ENCODE results near the gene IRS1.

The IRS1 gene

DNA sequence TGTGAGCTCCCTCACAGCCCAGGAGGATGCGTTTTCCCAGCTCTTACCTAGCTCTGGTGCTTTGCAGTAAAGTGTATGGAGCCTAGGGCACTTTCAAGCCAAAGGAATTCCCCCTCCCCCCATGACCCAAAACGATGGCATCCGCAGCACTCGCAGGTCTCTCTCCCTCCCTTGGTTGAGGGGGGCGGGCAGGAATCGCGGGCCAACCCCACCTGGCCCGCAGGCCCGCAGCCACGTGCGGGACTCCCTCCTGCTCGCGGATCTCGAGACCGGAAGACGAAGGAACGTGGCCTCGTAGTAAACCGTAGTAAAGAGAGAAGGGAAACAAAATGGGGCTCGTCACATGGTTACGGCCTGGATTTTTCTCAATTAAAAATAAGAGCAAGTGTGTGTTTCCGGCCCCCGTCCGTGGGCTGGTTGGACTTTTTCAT lies 8.5 kb downstream of the IRS1 start:
- peak; percentile 58 for DNase-seq (ENCODE audit: low spot score)

DNA sequence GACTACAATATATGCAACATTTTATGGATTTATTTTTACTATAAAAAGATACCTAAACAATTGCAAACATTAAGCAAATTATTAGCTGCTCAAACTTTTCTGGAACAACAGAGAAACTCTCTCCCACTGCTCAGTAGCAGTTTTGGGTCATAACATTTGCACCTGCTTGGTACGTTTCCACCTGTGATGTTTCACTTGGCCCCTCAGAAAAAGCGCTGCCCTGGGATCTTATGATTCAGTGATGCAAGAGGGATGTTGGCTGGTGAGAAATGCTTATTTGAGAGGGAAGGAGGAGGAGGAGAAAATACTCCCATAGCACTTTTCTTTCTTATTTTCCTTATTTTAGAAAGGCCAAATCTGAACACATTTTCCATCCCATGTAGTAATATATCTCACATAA lies 9.2 kb downstream of the IRS1 start:
- DNase-seq (ENCODE audit: low spot score) = no peak

DNA sequence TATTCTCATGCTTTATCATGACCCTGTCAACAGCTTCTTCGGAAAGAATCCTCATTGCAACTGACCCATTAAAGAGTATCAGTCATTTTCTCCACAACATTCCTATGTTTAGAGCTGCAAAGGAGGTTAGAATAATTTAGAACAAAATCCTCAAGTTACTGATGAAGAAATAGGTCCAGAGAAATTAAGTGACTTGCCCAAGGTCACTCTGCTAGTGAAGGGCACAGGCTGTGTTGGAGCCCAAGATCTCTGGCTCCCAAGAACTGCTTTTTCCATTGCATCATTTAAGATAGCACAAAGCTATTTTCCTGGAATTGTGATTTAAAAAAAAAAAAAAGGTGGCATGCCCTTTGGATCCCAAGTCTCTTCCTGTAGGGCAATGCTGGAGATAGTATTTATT lies 9.6 kb downstream of the IRS1 start:
- no peak for DNase-seq (ENCODE audit: low spot score)

DNA sequence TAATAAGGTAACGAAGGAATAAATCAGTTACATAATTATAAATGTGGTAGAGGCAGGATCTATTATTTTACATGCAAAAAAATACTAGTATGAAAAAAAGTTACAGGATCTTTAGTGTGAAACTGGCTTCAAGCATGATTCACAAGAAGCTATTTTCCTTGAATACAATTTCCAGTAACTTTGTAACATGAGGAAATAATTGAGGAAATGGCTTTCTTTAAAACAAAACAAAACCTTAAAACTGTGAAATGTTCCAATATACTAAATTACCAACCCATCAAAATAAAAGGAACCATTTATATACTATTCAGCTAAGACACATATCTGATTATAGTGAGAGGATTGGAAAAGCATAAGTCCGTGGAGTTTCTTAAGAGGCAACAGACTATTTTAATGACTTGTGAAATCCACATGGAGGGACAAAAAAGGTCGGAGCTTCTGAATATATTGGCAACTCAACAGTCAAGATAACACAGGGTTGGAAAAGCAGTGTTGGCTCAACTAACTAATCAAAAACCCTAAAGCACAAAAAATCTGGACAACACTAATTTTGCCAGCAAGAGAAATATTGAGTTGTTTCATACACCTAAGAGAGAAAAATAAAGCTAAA lies 10.6 kb downstream of the IRS1 start:
- no peak for DNase-seq (ENCODE audit: low spot score)

DNA sequence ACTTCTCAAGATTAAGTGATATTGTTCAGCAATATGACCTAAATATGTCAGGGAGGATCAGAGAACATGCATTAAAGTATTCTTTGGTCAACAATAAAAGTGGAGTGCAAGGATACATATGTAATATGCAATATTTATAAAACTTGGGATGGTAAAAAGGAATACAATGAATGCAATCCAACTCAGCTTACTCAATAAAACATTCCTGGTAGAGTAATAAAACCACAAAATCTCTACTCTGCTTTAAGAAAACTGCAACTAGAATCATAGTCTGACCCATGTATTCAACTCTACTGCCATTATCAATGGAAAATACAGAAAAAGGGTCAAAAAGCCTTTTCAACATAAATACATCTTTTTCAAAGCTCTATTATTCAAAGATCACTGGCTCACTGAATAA lies 11.6 kb downstream of the IRS1 start:
- no peak for DNase-seq (ENCODE audit: low spot score)

DNA sequence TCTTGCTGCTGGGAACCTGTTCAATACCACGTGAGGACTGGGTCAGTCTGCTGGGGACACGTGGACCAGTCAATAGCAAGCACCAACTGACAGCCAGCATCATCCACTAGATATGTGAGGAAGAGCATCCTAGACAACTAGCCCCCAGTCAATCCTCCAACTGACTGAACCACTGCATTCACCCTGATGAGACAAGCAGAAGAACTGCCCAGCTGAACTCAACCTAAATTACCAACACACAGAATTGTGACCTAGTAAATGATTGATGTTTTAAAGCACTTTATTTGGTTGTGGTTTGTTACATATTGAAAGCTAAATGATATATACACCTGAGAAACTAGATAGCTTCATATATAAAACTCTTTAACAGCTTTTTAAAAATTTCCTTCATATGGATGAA lies 15.7 kb downstream of the IRS1 start:
- no peak for DNase-seq (ENCODE audit: low spot score)

DNA sequence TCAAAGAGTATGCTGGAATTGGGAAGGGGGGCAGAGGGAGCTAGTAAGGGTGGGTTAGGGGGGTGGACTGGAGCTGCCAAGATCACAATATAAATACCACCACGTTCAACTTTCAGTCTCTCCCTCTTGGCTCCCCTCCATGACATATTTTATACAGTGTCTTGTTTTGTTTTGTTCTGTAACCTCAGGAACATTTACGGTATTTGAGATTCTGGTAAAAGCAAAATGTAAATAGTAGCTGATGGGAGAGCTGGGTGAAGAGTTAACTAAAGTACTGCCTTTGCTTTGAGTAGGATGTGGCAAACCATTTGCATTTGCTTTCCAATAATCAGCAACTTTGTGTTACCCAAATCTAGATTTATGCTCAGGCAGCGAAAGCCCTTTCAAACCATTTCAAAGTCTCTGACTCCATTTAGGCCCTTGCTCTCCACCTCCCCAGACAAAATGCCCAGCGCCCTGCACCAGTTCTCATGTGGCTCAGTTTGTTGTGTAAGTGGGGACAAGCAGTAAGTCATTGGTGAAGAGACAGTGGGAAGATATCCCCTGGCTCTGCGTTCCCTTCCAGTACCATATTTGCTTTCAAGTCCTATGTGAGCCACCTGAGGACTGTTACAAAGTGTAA lies 17.4 kb downstream of the IRS1 start:
- no peak for DNase-seq (ENCODE audit: low spot score)

DNA sequence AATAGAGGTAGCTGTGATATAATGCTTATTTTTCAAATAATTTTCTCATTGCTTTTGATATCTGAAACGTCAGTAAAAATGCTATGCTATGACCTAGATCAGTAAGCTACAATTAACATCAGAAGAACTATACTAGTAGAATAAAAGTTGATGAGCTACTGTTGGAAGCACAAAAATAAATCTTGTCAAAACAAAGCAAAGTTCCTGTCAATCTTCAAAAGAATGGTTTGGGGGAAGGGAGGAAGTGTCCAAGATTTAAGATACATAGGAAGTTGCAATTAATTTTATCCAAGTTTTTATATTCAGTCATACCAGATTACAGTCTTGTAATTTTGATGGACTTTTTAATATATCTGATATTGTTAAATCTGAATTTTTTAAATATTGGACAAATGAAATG lies 19.2 kb downstream of the IRS1 start:
- no peak for DNase-seq (ENCODE audit: low spot score)

DNA sequence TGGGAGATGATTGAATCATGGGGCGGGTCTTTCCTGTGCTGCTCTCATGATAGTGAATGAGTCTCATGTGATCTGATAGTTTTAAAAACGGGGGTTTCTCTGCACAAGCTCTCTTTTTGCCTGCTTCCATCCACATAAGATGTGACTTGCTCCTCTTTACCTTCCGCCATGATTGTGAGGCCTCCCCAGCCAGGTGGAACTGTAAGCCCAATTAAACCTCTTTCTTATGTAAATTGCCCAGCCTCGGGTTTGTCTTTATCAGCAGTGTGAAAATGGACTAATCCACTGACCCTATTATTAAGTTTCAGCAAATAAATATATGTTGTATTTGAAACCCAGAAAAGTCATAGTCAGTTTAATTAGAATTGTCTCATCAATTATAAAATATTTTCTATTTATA lies 22.0 kb downstream of the IRS1 start:
- DNase-seq (ENCODE audit: low spot score) = no peak

DNA sequence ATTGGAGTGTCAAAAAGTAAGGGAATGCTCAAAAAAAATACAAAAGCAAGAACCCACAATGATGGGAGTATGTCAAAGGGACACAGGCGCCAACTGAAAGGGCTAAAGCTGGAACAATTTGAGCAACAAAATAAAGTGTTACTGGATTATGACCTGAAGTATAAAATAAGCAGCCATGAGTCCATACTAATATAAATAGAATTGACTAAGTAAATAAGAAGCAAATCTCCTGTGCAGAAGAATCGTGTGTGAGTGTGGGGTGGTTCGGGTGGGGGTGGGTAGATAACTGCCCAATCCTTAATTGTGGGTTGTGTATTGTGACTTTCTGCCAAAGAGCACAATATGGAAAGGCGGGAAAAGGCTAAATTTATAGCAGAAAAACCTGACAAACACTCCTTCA lies 23.5 kb downstream of the IRS1 start:
- no peak for DNase-seq (ENCODE audit: low spot score)

DNA sequence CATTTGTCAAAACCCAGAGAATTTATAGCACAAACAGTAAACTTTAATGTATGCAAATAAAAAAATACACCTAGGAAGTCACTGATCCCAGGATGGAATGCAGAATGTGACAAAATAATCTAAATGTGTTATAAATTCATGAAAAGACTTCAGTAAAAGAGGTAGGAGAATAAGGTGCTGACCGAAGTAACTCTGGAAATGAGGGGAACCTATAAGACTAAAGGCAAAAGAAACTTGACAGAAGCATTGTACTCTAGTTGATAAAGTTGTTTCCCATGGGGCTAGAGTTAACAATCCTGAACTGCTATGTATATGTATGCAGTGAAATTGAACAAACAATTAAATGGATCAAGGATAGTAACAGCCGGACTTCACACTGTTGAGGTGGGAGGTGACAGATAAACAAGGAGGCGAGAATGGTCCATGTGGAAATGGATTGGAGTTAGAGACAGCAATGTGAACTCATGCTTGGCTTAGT lies 24.5 kb downstream of the IRS1 start:
- no peak for DNase-seq (ENCODE audit: low spot score)

DNA sequence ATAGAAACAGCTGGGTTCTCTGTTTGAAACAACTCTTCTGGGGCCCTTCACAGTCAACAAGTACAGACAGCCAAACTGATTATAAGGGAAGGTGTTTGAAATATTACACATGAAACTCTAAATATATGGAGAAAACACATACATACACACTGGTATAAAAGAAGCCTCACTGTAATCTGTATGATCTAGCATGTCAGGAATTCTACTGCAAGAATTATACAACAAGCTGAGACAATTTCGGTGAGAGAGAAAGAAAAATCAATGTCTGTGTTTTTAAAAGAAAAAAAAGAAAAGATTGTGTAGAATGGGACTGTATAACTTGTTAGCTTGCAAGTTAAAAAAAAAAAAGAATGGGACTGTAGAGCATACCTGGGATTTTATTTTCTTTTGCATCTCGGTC lies 26.3 kb downstream of the IRS1 start:
- no peak for DNase-seq (ENCODE audit: low spot score)

DNA sequence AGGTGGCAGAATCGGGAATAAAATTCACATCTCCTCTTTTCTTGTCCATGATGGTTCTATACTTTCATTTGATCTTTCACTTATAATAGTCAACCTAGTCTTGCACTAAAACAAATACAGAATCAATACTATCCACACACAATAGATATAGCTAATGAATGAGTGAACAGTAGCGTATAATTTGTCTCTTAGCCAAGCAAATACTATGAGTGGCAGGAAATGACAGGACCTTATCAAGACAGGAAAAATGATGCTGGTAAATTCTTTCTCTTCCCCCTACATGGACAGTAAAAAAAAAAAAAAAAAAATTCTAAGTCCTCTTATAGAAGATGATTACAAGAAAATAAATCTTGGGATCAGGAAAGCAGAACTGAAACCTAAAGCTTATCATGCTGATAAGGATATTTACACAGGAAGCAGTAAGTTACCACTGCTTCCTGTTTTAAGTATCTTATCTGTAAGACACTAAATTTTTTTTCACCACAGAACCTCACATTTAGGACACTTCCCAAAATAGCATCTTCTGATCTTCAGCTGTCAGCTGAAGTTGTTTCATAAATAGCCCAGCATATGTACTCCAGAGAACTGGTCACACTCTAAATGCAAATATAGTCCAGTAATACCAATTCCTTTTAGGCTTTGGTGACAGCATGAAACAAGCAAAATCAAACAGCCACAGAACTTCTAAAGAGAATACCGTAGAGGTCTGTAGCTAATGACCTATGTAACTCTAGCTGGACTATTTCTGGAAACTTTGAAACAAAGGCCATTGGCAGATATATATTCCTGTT lies 27.0 kb downstream of the IRS1 start:
- no peak for DNase-seq (ENCODE audit: low spot score)

DNA sequence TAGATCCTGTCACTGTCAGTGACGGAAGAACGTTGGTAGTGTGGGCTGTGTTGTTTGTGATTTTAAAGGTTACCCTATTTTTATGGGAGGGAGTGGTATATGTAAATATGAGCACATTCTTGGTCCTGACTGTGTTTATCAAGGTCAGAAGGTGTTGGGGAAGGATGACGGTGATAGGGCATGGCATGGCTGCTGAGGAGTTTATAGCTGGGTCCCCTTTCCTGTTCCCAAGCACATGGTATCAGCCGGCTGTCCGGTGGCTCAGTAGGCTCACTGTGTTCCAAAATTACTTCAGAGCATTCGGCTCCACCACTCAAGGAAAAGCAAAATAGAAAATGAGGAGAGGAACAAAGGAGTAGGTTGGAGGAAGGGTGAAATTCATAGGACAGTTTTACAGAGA lies 28.6 kb downstream of the IRS1 start:
- DNase-seq (ENCODE audit: low spot score) = no peak

DNA sequence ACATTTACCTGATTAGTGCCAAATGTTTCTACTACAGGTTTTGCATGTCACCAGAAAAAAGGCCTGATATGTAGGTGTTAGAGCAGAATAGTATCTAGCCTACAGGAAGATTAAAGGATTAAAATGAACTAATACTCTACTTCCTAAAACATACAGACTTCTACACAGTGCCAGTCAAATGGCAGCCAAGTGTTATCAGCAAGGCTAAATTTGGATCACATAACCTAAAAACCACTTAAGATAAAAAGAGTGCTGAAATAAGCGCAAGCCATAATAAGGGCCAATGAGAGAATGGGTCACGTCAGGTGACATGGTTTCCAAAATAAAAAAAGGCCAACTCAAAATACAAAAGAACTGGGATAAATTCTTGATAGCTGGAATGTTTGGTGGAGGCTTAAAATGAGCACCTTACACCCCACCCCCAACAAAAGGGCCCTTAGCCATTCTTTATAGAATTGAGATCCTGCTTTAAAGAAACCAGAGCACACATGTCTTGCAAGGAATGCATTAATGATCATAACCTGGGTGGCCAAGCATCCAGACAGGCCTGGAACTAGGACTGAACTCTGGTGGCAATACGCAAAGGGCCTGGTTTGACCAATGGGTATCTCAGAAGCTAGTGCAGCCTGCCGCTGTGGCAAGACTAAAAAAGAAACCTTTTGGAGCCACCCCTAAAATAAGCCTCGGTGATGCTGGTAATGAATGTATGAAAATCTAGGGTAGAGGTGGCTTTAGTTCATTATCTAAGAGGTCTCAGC lies 32.4 kb downstream of the IRS1 start:
- DNase-seq (ENCODE audit: low spot score) = peak; percentile 41

DNA sequence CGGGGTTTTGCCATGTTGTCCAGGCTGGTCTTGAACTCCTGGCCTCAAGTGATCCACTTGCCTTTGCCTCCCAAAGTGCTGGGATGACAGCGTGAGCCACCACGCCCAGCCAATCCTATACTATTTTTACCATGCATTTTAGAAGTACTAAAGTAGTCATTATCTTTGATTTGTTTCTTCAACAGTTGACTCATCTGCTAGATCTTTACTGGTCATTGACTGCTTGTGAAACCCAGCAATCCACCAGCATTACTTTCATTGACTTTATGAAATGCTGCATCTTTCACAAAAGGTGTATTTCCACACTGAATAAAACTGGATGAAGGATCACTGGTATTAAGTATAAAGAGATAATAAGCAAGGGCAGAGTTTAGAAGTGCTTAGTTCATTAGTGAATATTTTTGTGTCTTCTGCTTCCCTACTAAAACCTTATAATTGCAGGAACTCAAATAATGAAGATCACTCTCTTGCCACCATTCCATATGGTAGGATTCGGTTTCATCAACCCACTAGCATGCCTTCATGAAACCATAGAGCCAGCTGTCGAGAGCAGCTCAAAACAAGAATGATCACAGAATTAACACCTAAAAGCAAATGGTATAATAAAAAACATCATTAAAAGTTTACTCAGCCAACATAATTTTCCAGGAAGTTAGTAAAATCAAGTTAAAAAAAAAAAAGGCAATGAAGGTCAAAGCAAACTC lies 33.1 kb downstream of the IRS1 start:
- no peak for DNase-seq (ENCODE audit: low spot score)

DNA sequence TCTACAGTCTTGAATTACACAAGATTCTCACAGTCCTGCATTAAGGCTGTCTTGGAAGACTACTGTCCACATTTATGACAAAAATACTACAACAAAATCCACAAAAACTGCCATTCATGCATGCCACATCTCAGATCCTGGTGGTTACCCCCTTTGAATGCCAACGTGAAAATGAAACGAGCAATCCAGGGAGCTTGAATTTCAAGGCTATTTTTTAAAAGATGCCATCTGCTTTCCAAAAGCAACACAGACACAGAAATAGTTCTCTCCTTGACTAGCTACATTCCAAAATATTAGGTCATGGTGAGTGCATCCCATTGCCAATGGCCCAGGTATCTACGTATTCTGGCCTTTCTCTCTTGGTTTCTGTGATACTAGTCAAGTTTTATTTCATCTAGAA lies 36.3 kb downstream of the IRS1 start:
- DNase-seq (ENCODE audit: low spot score) = no peak

DNA sequence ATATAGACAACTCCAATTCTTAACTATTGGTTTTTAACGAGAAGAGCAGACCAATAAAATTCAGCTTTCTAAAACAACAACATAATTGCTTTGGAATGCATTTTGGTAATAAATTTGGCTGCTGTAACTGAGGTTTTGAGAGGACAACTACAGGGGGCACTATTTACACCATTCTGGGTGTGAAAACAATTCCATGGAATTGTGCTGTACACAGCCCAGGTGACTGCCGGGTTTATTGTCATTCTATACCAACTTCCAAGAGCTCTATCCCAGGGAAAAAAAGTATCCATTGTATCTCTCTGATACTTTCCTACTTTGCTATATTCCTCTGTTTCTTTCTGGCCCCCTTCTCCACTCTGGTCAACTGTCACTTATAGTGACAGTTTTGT lies 38.4 kb downstream of the IRS1 start:
- no peak for DNase-seq (ENCODE audit: low spot score)

DNA sequence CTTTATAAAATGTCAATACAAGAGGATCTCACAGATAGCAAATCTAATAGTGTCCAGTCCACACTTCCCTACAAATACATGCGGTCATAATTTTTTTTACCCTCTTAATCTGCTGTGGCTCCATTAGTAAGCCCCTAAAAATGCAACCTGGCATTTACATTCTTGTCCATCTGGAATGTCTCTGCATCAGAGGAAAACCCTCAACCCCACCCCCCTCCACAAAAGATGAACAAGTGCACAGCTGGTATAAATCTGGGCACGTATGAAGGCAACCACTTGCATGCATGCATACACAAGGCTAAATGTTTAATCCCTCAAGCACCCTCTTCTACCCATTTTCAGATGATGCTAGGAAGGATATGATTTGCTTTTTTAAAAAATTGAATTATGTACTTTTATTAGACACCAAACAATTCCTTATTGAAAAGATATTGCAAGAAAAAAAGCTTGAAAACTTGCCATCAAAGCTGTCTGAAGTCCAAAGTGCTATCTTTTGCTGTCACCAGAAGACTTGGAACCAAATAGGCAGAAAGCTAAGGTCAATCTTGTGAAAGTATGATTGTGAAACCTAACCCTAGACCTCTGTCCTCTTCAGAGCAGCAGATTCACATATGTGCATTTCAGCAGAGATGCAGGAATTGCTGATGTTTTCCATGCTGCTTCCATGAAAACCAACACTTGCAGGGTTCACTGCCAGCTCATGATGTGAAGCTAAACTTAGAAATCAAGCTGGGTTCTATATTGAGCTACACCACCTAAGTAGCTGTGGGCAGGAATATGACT lies 39.0 kb downstream of the IRS1 start:
- peak; percentile 29 for DNase-seq (ENCODE audit: low spot score)

DNA sequence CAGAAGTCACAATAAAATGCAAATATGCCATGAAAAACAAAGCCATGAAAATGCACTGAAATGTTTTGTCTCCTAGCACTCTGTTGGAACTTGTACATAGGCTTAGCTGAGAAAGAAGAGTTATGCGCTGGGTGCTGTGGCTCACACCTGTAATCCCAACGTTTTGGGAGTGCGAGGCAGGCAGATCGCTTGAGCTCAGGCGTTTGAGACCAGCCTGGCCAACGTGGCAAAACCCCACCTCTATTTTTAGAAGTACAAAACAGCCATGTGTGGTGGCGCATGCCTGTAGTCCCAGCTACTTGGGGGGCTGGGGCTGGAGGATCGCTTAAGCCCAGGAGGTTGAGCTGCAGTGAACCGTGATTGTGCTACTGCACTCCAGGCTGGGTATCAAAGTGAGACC lies 39.9 kb downstream of the IRS1 start:
- no peak for DNase-seq (ENCODE audit: low spot score)

DNA sequence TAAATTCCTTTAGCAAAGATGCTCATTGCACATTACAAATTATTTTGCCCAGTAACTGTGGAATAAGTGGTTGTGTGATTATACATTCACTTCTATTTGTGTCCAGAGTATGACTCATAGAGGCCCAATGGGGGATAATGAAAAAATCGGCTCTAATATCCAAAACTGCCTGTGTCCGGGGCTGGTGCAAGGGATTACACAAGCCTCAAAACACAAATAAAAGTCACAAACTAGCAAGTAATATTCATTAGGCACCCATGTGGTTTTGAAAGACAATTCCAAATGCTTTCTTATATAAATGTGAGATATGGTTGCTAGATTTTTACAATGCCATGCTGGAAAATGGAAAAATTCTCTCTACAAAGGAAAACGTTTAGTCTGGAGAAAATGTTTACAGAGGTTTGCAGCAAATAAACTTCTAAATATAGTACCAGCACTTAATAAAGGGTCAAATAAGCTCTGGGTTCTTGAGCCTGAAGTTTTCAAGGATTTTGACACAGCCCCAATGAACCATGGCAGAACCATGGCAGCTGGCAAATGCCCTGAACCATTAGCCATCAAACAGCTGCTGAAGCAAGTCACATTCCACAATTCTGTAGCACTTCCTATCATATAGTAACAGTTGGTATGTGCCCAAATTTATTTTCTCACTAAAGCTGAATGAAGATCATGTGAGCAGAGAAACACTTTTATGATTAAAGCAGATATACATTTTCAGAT lies 40.5 kb downstream of the IRS1 start:
- DNase-seq (ENCODE audit: low spot score) = no peak
